ENCODE data around the gene NELFB. TPM values are rescaled to one million over a fixed set of nuclear protein-coding genes. Genes with fewer than 3 reads are reported as not detected.

The NELFB gene
- total RNA-seq, 1 donor: 47.1 TPM

- DNase-seq (ENCODE audit: low read depth): no peak
- H3K4me3 ChIP-seq (ENCODE audit: low read depth, low read length): no peak overlapping the region
- TF ChIP-seq CTCF (IDR thresholded peaks at IDR 0.05; ENCODE audit: insufficient read depth, low read depth, low read length): no peak
Observed at GRCh38 chr9:137317021-137317717, 62.0 kb downstream of the NELFB start.

GRCh38 chr9:137317718-137318511 lies 62.8 kb downstream of the NELFB start:
- DNase-seq (ENCODE audit: low read depth): no peak
- H3K4me3 ChIP-seq (ENCODE audit: low read depth, low read length): no peak overlapping the region
- no peak for TF ChIP-seq CTCF (IDR thresholded peaks at IDR 0.05; ENCODE audit: insufficient read depth, low read depth, low read length)

- no peak for DNase-seq (ENCODE audit: low read depth)
- TF ChIP-seq CTCF (IDR thresholded peaks at IDR 0.05; ENCODE audit: insufficient read depth, low read depth, low read length): no peak
- no peak overlapping the region for H3K4me3 ChIP-seq (ENCODE audit: low read depth, low read length)
Observed at GRCh38 chr9:137318602-137319001, 63.5 kb downstream of the NELFB start.

- DNase-seq (ENCODE audit: low read depth): peak; percentile 56
- H3K4me3 ChIP-seq (ENCODE audit: low read depth, low read length): no peak overlapping the region
- TF ChIP-seq CTCF (IDR thresholded peaks at IDR 0.05; ENCODE audit: insufficient read depth, low read depth, low read length): peak; percentile 50
Observed at GRCh38 chr9:137319011-137319738, 64.0 kb downstream of the NELFB start.

- no peak overlapping the region for H3K4me3 ChIP-seq (ENCODE audit: low read depth, low read length)
- TF ChIP-seq CTCF (IDR thresholded peaks at IDR 0.05; ENCODE audit: insufficient read depth, low read depth, low read length): no peak
- no peak for DNase-seq (ENCODE audit: low read depth)
Observed at GRCh38 chr9:137319739-137320551, 64.8 kb downstream of the NELFB start.
